PC-3 (cell line): ENCODE measurements around the gene ABHD2. TPM values are rescaled to one million over a fixed set of nuclear protein-coding genes. Genes with fewer than 3 reads are reported as not detected.

Experiments used
- ATAC-seq: fragments of 200-7000 bp; cut with Tn5 transposase; 2 replicates; pipeline ENCODE4 v1.9.1; 2020; ENCODE audit warnings: mild to moderate bottlenecking, moderate library complexity
- BruUV-seq: library from RNA; stranded (reverse); fragments of 400-500 nt; replicated peaks from 2 replicates; lab custom pipeline; 2021; lab: Mats Ljungman, UMichigan
- CTCF ChIA-PET: fragments of 300-600 bp; sonication (Branson Sonifier 250); formaldehyde crosslinking; loops from one replicate; lab custom pipeline; 2022; ENCODE audit warnings: antibody characterized with exemption; lab: Charles Lee
- POLR2A ChIA-PET: fragments of 300-600 bp; sonication (Branson Sonifier 250); formaldehyde crosslinking; loops from one replicate; lab custom pipeline; 2022; ENCODE audit warnings: antibody characterized with exemption; ENCODE audit not compliant: unreplicated experiment; lab: Charles Lee
- DNase-seq: peaks from one replicate; pipeline ENCODE4 v3.0.0-alpha.2; 2015
- H2AFZ ChIP-seq: fragments of 300-600 bp; sonication (generic); 2 replicates; pipeline ENCODE4 v1.6.0; 2016; ENCODE audit warnings: antibody characterized with exemption, low read length
- H3F3A ChIP-seq: fragments of 300-600 bp; sonication (generic); one replicate; pipeline ENCODE4 v1.6.0; 2017; ENCODE audit warnings: antibody characterized with exemption, low read length, control low read depth, mild to moderate bottlenecking; ENCODE audit not compliant: unreplicated experiment
- H3K27ac ChIP-seq: fragments of 300-600 bp; sonication (generic); 2 replicates; pipeline ENCODE4 v1.5.1; 2016; ENCODE audit warnings: mild to moderate bottlenecking, low read length
- H3K27me3 ChIP-seq: fragments of 300-600 bp; sonication (generic); 2 replicates; pipeline ENCODE4 v1.6.1; 2016; ENCODE audit warnings: low read length, mixed read lengths
- H3K36me3 ChIP-seq: fragments of 300-600 bp; sonication (generic); 2 replicates; pipeline ENCODE4 v1.6.1; 2016; ENCODE audit warnings: low read depth, mixed run types, low read length, mixed read lengths
- H3K4me1 ChIP-seq: fragments of 300-600 bp; sonication (generic); 2 replicates; pipeline ENCODE4 v1.5.1; 2016; ENCODE audit warnings: low read length; ENCODE audit not compliant: insufficient read depth
- H3K4me2 ChIP-seq: fragments of 300-600 bp; sonication (generic); 2 replicates; pipeline ENCODE4 v1.6.0; 2016; ENCODE audit warnings: low read length
- H3K4me3 ChIP-seq: fragments of 300-600 bp; sonication (generic); 2 replicates; pipeline ENCODE4 v1.5.1; 2016; ENCODE audit warnings: mild to moderate bottlenecking, low read length, mixed read lengths
- H3K79me2 ChIP-seq: fragments of 300-600 bp; sonication (generic); 2 replicates; pipeline ENCODE4 v1.6.1; 2017; ENCODE audit warnings: low read length, mixed read lengths
- H3K9ac ChIP-seq: fragments of 300-600 bp; sonication (generic); 2 replicates; pipeline ENCODE4 v1.6.0; 2016; ENCODE audit warnings: mild to moderate bottlenecking, low read length
- H3K9me2 ChIP-seq: fragments of 300-600 bp; sonication (generic); replicated peaks from 2 replicates; pipeline ENCODE4 v1.6.1; 2016; ENCODE audit warnings: mixed run types, low read length, mixed read lengths
- H3K9me3 ChIP-seq: fragments of 300-600 bp; sonication (generic); 2 replicates; pipeline ENCODE4 v1.6.1; 2016; ENCODE audit warnings: low read length, mixed read lengths
- H4K20me1 ChIP-seq: fragments of 300-600 bp; sonication (generic); 2 replicates; pipeline ENCODE4 v1.6.1; 2016; ENCODE audit warnings: low read length, mixed read lengths
- EZH2 ChIP-seq: fragments of 300-600 bp; sonication (generic); IDR thresholded peaks from one replicate; pipeline ENCODE4 v1.6.1; 2017; ENCODE audit warnings: antibody characterized with exemption, mild to moderate bottlenecking, low read length; ENCODE audit not compliant: unreplicated experiment
- EZH2phosphoT487 ChIP-seq: fragments of 300-600 bp; sonication (generic); IDR thresholded peaks from 2 replicates; pipeline ENCODE4 v1.6.1; 2018; ENCODE audit warnings: mild to moderate bottlenecking, antibody characterized with exemption, low read length, borderline replicate concordance
- intact Hi-C: fragments of 100-400 bp; cut with micrococcal nuclease; formaldehyde crosslinking; loops from 2 replicates; pipeline ENCODE4 v1.9.0; 2023
- total RNA-seq: library from RNA; depleted of rRNA; stranded (reverse); fragments of >200 nt; gene quantifications from 2 replicates; pipeline ENCODE4 v1.2.3, GENCODE V29; 2014
- TF ChIP-seq, protein P1 (sequence below): fragments of 300-600 bp; sonication (generic); conservative IDR thresholded peaks from 2 replicates; pipeline ENCODE4 v1.5.1; 2017; ENCODE audit warnings: antibody characterized with exemption, low read depth, mild to moderate bottlenecking, low read length

Gene ABHD2
- total RNA-seq, 1 experiment from 2014 or later = 34.0 TPM

GRCh38 chr15:89141885-89142284, 53.6 kb downstream of the ABHD2 start:
- intact Hi-C loops = no loop called here
- no peak overlapping the region for H3K4me2 ChIP-seq

GRCh38 chr15:89142423-89142822, 54.2 kb downstream of the ABHD2 start:
- BruUV-seq = no TSS peak
- H3K9me3 ChIP-seq = no peaks in the 10 kb centered on the region

More at GRCh38 chr15:89141885-89142284, 53.6 kb downstream of the ABHD2 start:
- H3K27ac ChIP-seq = no peak overlapping the region
- H3K9me3 ChIP-seq = no peaks in the 10 kb centered on the region
- H3K36me3 ChIP-seq = no peaks in the 10 kb centered on the region
- H3F3A ChIP-seq = no peaks in the 10 kb centered on the region
- H3K4me3 ChIP-seq = no peak overlapping the region
- peaks cover 16% of the 10 kb centered on the region for H3K4me1 ChIP-seq
- no peak overlapping the region for H3K9ac ChIP-seq
- ChIA-PET CTCF (no interaction called here), POLR2A (no interaction called here)
- no peaks in the 10 kb centered on the region for H3K9me2 ChIP-seq
- DNase-seq = no peak
- H3K79me2 ChIP-seq = no peaks in the 10 kb centered on the region
- no peaks in the 10 kb centered on the region for H4K20me1 ChIP-seq
- BruUV-seq = no TSS peak
- no peak for ATAC-seq
- no peak overlapping the region for H2AFZ ChIP-seq
- TF ChIP-seq, protein P1, sequence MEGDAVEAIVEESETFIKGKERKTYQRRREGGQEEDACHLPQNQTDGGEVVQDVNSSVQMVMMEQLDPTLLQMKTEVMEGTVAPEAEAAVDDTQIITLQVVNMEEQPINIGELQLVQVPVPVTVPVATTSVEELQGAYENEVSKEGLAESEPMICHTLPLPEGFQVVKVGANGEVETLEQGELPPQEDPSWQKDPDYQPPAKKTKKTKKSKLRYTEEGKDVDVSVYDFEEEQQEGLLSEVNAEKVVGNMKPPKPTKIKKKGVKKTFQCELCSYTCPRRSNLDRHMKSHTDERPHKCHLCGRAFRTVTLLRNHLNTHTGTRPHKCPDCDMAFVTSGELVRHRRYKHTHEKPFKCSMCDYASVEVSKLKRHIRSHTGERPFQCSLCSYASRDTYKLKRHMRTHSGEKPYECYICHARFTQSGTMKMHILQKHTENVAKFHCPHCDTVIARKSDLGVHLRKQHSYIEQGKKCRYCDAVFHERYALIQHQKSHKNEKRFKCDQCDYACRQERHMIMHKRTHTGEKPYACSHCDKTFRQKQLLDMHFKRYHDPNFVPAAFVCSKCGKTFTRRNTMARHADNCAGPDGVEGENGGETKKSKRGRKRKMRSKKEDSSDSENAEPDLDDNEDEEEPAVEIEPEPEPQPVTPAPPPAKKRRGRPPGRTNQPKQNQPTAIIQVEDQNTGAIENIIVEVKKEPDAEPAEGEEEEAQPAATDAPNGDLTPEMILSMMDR = no peak
- TF ChIP-seq EZH2 = no peak
- no peak for TF ChIP-seq EZH2phosphoT487
- H3K27me3 ChIP-seq = no peaks in the 10 kb centered on the region

GRCh38 chr15:89143503-89144162, 55.4 kb downstream of the ABHD2 start:
- H3K4me2 ChIP-seq = no peak overlapping the region
- no peaks in the 10 kb centered on the region for H3K9me2 ChIP-seq
- H3F3A ChIP-seq = no peaks in the 10 kb centered on the region
- intact Hi-C loops = no loop called here
- peak; percentile 40 for DNase-seq
- BruUV-seq = no TSS peak
- CTCF ChIA-PET = no interaction called here
- H2AFZ ChIP-seq = no peak overlapping the region
- no peaks in the 10 kb centered on the region for H3K9me3 ChIP-seq
- H3K79me2 ChIP-seq = no peaks in the 10 kb centered on the region
- H3K9ac ChIP-seq = no peak overlapping the region
- H3K27me3 ChIP-seq = no peaks in the 10 kb centered on the region
- peak overlapping the region; percentile 27 for H3K27ac ChIP-seq
- no peaks in the 10 kb centered on the region for H3K36me3 ChIP-seq
- peak; percentile 65 for ATAC-seq
- TF ChIP-seq EZH2 = no peak
- TF ChIP-seq EZH2phosphoT487 = no peak
- TF ChIP-seq, protein P1 = no peak
- H3K4me1 ChIP-seq = peaks cover 16% of the 10 kb centered on the region
- no peaks in the 10 kb centered on the region for H4K20me1 ChIP-seq
- no peak overlapping the region for H3K4me3 ChIP-seq
- POLR2A ChIA-PET = no interaction called here

More at GRCh38 chr15:89142423-89142822, 54.2 kb downstream of the ABHD2 start:
- no peak overlapping the region for H2AFZ ChIP-seq
- H3K4me3 ChIP-seq = no peak overlapping the region
- H3K4me1 ChIP-seq = peaks cover 16% of the 10 kb centered on the region
- DNase-seq = no peak
- no peaks in the 10 kb centered on the region for H3K27me3 ChIP-seq
- H3K27ac ChIP-seq = no peak overlapping the region
- H3K36me3 ChIP-seq = no peaks in the 10 kb centered on the region
- intact Hi-C loops = no loop called here
- no peak for TF ChIP-seq EZH2phosphoT487
- no peak for TF ChIP-seq EZH2
- TF ChIP-seq, protein P1 = no peak
- no peak overlapping the region for H3K4me2 ChIP-seq
- H3F3A ChIP-seq = no peaks in the 10 kb centered on the region
- H3K9ac ChIP-seq = no peak overlapping the region
- H4K20me1 ChIP-seq = no peaks in the 10 kb centered on the region
- H3K79me2 ChIP-seq = no peaks in the 10 kb centered on the region
- H3K9me2 ChIP-seq = no peaks in the 10 kb centered on the region
- POLR2A ChIA-PET = no interaction called here
- ATAC-seq = no peak
- CTCF ChIA-PET = no interaction called here
